GM12891 (cell line): Measurements from ENCODE around the gene RAB3B.

Source experiments
- PAX5 ChIP-seq: IDR thresholded peaks from 2 replicates; pipeline ENCODE4 v1.6.1; 2011; ENCODE audit warnings: low read length, moderate library complexity, mild to moderate bottlenecking; ENCODE audit not compliant: insufficient read depth, severe bottlenecking
- POLR2A ChIP-seq: IDR thresholded peaks from 2 replicates; pipeline ENCODE4 v1.6.1; 2011; ENCODE audit warnings: low read depth, low read length, control low read depth
- TAF1 ChIP-seq: IDR thresholded peaks from 2 replicates; pipeline ENCODE4 v1.6.1; 2011; ENCODE audit warnings: low read depth, low read length, control low read depth

GRCh38 chr1:51949014-51949702 is 41.3 kb downstream of the RAB3B start:
- TF ChIP-seq PAX5: no peak
- TF ChIP-seq POLR2A: no peak
- no peak for TF ChIP-seq TAF1
